HCT116 (cell line): ENCODE results near the gene C1orf21.

Experiments
- EZH2 ChIP-seq: fragments of 200-600 bp; sonication (generic); IDR thresholded peaks from 2 replicates; pipeline ENCODE4 v1.6.1; 2017; ENCODE audit warnings: antibody characterized with exemption, mixed run types
- EZH2phosphoT487 ChIP-seq: fragments of 200-600 bp; IDR thresholded peaks from 2 replicates; pipeline ENCODE4 v1.6.1; 2018; ENCODE audit warnings: antibody characterized with exemption, borderline replicate concordance
- ZNF274 ChIP-seq: fragments of 200-500 bp; sonication (Bioruptor generic); IDR thresholded peaks from 2 replicates; pipeline ENCODE4 v1.6.1; 2014; ENCODE audit warnings: mild to moderate bottlenecking, low read depth, low read length, inconsistent platforms
- TF ChIP-seq, protein P1 (sequence below), 3 experiments: fragments of 200-600 bp in 1 of 3; sonication (generic) in 1 of 3; IDR thresholded peaks in 2 of 3; conservative IDR thresholded peaks in 1 of 3; 2 replicates each; pipeline ENCODE4 v1.5.1; 2012 to 2017; ENCODE audit warnings: low read depth in 2 of 3, low read length in 2 of 3, antibody characterized with exemption in 1 of 3, borderline replicate concordance in 1 of 3, control low read depth in 1 of 3, mild to moderate bottlenecking in 1 of 3, mixed read lengths in 1 of 3, mixed run types in 1 of 3, moderate library complexity in 1 of 3; ENCODE audit not compliant: insufficient read depth in 1 of 3

DNA sequence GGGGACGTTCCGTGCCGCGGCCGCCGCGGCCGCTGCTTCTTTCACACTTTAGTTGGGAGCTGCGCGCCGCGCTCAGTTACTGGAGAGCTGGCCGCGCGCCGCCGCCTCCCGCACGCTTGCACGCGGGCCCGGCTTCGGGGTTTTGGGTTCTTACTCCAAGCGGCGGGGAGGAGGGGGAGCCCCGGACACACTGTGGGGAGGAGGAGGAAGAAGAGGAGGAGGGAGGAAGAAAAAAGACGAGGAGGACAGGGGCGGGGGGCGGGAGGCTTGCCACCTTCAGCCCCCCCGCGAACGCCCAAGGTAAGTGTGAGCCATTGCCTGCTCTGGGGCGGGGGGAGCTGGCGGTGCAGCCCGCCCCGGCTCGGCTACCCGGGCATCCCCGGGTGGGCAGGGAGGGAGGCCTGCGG lies 243 bp downstream of the C1orf21 start:
- TF ChIP-seq, protein P1, sequence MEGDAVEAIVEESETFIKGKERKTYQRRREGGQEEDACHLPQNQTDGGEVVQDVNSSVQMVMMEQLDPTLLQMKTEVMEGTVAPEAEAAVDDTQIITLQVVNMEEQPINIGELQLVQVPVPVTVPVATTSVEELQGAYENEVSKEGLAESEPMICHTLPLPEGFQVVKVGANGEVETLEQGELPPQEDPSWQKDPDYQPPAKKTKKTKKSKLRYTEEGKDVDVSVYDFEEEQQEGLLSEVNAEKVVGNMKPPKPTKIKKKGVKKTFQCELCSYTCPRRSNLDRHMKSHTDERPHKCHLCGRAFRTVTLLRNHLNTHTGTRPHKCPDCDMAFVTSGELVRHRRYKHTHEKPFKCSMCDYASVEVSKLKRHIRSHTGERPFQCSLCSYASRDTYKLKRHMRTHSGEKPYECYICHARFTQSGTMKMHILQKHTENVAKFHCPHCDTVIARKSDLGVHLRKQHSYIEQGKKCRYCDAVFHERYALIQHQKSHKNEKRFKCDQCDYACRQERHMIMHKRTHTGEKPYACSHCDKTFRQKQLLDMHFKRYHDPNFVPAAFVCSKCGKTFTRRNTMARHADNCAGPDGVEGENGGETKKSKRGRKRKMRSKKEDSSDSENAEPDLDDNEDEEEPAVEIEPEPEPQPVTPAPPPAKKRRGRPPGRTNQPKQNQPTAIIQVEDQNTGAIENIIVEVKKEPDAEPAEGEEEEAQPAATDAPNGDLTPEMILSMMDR (IDR thresholded peaks at IDR 0.05 in 2 of 3, conservative IDR thresholded peaks at IDR 0.05 in 1 of 3; ENCODE audit: borderline replicate concordance in 1 of 3, insufficient read depth in 1 of 3, low read depth in 2 of 3, low read length in 2 of 3) = no peak
- TF ChIP-seq ZNF274 (no peak), EZH2phosphoT487 (no peak), EZH2 (no peak)
